Measurements from ENCODE around the gene KRT83. TPM values are rescaled to one million over a fixed set of nuclear protein-coding genes. Genes with fewer than 3 reads are reported as not detected.

The KRT83 gene
- total and polyA plus RNA-seq, 2 donors (not counting 1 experiment from before 2014, with no cell fraction given) = not detected

DNA sequence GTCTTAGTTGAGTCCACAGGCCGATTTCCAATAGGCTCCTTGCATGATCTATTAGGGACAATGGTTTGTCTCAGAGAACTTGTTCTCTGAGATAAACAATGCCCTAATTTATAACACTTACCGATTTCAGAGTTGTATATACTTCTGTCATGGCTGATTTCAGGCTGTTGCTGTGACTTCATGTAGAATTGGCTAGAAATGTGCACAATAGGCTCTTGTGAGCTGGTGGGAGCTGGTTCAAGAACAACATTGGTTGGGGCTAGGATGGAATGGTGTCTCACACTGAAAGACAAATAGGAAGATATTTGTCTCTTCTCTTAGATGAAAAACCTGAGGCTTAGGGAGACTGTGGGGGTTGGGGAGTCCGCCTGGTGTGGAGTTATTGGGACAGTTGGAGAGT is 53.5 kb downstream of the KRT83 start:
- Histone ChIP-seq H3K4me1 (ENCODE audit: control insufficient read depth in 2 of 2, insufficient read depth in 2 of 2, low read length in 2 of 2) (no peaks in the 10 kb centered on the region), H3K9me3 (ENCODE audit: control extremely low read depth in 1 of 3, control insufficient read depth in 2 of 3, insufficient read depth in 1 of 3, low read length in 2 of 3) (peaks cover 0 to 10% (median 0%) of the 10 kb centered on the region in 3 donors), H3K27ac (ENCODE audit: low read length in 2 of 2) (no peak overlapping the region), H3K4me2 (replicated peaks; ENCODE audit: low read depth, low read length, poor library complexity, severe bottlenecking) (no peak overlapping the region), H3K4me3 (ENCODE audit: control extremely low read depth in 1 of 5, extremely low read depth in 1 of 5, insufficient read depth in 1 of 5, low read depth in 2 of 5, low read length in 4 of 5) (no peak overlapping the region), H3K36me3 (replicated peaks in 1 of 2; ENCODE audit: control extremely low read depth in 1 of 2, control insufficient read depth in 1 of 2, extremely low read depth in 1 of 2, insufficient read depth in 2 of 2, low read length in 1 of 2) (no peaks in the 10 kb centered on the region), H3K27me3 (replicated peaks in 1 of 4; ENCODE audit: control extremely low read depth in 1 of 4, control insufficient read depth in 3 of 4, insufficient read depth in 4 of 4, low read length in 3 of 4) (peaks cover 0 to 6% (median 2%) of the 10 kb centered on the region in 4 experiments), H3K79me2 (ENCODE audit: control insufficient read depth, insufficient read depth, low read length) (no peaks in the 10 kb centered on the region), H4K20me1 (ENCODE audit: control insufficient read depth, insufficient read depth, low read length, poor library complexity, severe bottlenecking) (no peaks in the 10 kb centered on the region), H3K9ac (ENCODE audit: low read length) (no peak overlapping the region), H2AFZ (ENCODE audit: insufficient read depth, low read depth, low read length, poor library complexity, severe bottlenecking) (no peak overlapping the region)
- H3K9me3 Mint-ChIP-seq (ENCODE audit: insufficient read depth) = no peaks in the 10 kb centered on the region
- no peaks in the 10 kb centered on the region for H3K4me1 Mint-ChIP-seq
- DNase-seq = no peak
- peaks cover 17% of the 10 kb centered on the region for H3K27me3 Mint-ChIP-seq
- H3K4me3 Mint-ChIP-seq = no peak overlapping the region
- H3K27ac Mint-ChIP-seq = no peak overlapping the region
- TF ChIP-seq, protein P1, sequence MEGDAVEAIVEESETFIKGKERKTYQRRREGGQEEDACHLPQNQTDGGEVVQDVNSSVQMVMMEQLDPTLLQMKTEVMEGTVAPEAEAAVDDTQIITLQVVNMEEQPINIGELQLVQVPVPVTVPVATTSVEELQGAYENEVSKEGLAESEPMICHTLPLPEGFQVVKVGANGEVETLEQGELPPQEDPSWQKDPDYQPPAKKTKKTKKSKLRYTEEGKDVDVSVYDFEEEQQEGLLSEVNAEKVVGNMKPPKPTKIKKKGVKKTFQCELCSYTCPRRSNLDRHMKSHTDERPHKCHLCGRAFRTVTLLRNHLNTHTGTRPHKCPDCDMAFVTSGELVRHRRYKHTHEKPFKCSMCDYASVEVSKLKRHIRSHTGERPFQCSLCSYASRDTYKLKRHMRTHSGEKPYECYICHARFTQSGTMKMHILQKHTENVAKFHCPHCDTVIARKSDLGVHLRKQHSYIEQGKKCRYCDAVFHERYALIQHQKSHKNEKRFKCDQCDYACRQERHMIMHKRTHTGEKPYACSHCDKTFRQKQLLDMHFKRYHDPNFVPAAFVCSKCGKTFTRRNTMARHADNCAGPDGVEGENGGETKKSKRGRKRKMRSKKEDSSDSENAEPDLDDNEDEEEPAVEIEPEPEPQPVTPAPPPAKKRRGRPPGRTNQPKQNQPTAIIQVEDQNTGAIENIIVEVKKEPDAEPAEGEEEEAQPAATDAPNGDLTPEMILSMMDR (IDR thresholded peaks at IDR 0.05) = no peak
- no peak for TF ChIP-seq EZH2 (IDR thresholded peaks at IDR 0.05; ENCODE audit: borderline replicate concordance, insufficient read depth, low read depth, low read length, poor library complexity, severe bottlenecking)
- ChIA-PET POLR2A (no interaction called here), CTCF (no interaction called here)
- 67% methylated on average over 1 of the region's 3 CpGs for WGBS (ENCODE audit: insufficient coverage)
- intact Hi-C loops (cut with micrococcal nuclease) = no loop called here
- no peak for ATAC-seq (ENCODE audit: low read depth)

DNA sequence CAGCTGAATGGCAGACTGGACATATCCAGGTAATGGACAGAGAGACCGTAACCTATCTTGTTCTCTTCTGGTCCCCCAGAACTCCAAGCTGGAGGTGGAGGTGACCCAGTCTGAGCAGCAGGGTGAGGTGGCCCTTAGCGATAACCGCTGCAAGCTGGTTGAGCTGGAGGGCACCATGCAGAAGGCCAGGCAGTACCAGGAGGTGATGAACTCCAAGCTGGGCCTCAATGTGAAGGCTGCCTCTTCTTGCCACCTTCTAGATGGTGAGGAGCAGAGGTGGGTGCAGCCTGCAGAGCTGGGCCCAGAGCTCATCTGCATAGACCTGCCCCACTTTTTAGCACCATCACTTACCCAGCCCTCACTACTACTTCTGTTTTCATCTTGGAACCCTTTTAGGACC is 53.9 kb downstream of the KRT83 start:
- WGBS (ENCODE audit: insufficient coverage) = 100% methylated on average over 3 of the region's 3 CpGs
- H3K27me3 Mint-ChIP-seq = peaks cover 17% of the 10 kb centered on the region
- intact Hi-C loops (cut with micrococcal nuclease) = no loop called here
- H3K4me3 Mint-ChIP-seq = no peak overlapping the region
- ATAC-seq (ENCODE audit: low read depth) = no peak
- peaks cover 0 to 14% (median 0%) of the 10 kb centered on the region in 3 donors for H3K9me3 ChIP-seq (ENCODE audit: control extremely low read depth in 1 of 3, control insufficient read depth in 2 of 3, insufficient read depth in 1 of 3, low read length in 2 of 3)
- H3K9ac ChIP-seq (ENCODE audit: low read length) = no peak overlapping the region
- no peaks in the 10 kb centered on the region for H3K79me2 ChIP-seq (ENCODE audit: control insufficient read depth, insufficient read depth, low read length)
- no peaks in the 10 kb centered on the region for H3K9me3 Mint-ChIP-seq (ENCODE audit: insufficient read depth)
- ChIA-PET CTCF (no interaction called here), POLR2A (no interaction called here)
- no peaks in the 10 kb centered on the region for H4K20me1 ChIP-seq (ENCODE audit: control insufficient read depth, insufficient read depth, low read length, poor library complexity, severe bottlenecking)
- H3K27ac Mint-ChIP-seq = no peak overlapping the region
- no peaks in the 10 kb centered on the region for H3K36me3 ChIP-seq (replicated peaks in 1 of 2; ENCODE audit: control extremely low read depth in 1 of 2, control insufficient read depth in 1 of 2, extremely low read depth in 1 of 2, insufficient read depth in 2 of 2, low read length in 1 of 2)
- no peak for DNase-seq
- H3K4me1 ChIP-seq (ENCODE audit: control insufficient read depth in 2 of 2, insufficient read depth in 2 of 2, low read length in 2 of 2) = no peaks in the 10 kb centered on the region
- H3K4me3 ChIP-seq (ENCODE audit: control extremely low read depth in 1 of 5, extremely low read depth in 1 of 5, insufficient read depth in 1 of 5, low read depth in 2 of 5, low read length in 4 of 5) = no peak overlapping the region
- no peak overlapping the region for H2AFZ ChIP-seq (ENCODE audit: insufficient read depth, low read depth, low read length, poor library complexity, severe bottlenecking)
- H3K4me2 ChIP-seq (replicated peaks; ENCODE audit: low read depth, low read length, poor library complexity, severe bottlenecking) = no peak overlapping the region
- H3K27ac ChIP-seq (ENCODE audit: low read length in 2 of 2) = no peak overlapping the region
- no peak for TF ChIP-seq EZH2 (IDR thresholded peaks at IDR 0.05; ENCODE audit: borderline replicate concordance, insufficient read depth, low read depth, low read length, poor library complexity, severe bottlenecking)
- TF ChIP-seq, protein P1 (IDR thresholded peaks at IDR 0.05) = no peak
- H3K27me3 ChIP-seq (replicated peaks in 1 of 4; ENCODE audit: control extremely low read depth in 1 of 4, control insufficient read depth in 3 of 4, insufficient read depth in 4 of 4, low read length in 3 of 4) = peaks cover 0 to 9% (median 3%) of the 10 kb centered on the region in 4 experiments
- no peaks in the 10 kb centered on the region for H3K4me1 Mint-ChIP-seq
